Islet of Langerhans (tissue), 1 donor: ENCODE data around the gene MAGIX.
"Not testable (repeated sequence)": the region's sequence is repeated elsewhere in the genome, so short reads cannot be mapped to it uniquely, and the experiment has no call there.

Experiments
- FAIRE-seq: peaks from one replicate; lab custom pipeline; 2011; peaks lifted over from hg19 to GRCh38; lab: Jason Lieb, UNC

Gene MAGIX

GRCh38 chrX:49162620-49163019 lies at the start of gene MAGIX:
Gene MAGIX, plus strand, starts transcription at chrX:49162758. Its CDS starts 132 bp downstream, at chrX:49162890.
- no peak for FAIRE-seq

- FAIRE-seq, result no peak
These were observed 46.5 kb upstream of the MAGIX start for GRCh38 chrX:49116076-49116475.

GRCh38 chrX:49116716-49117115 lies 45.8 kb upstream of the MAGIX start:
- FAIRE-seq, result no peak

- no peak for FAIRE-seq
These were observed 45.0 kb upstream of the MAGIX start for GRCh38 chrX:49117581-49117980.

- no peak for FAIRE-seq
These were observed 42.5 kb upstream of the MAGIX start for GRCh38 chrX:49120091-49120490.

- no peak for FAIRE-seq
These were observed 40.1 kb upstream of the MAGIX start for GRCh38 chrX:49122499-49122898.

GRCh38 chrX:49127742-49128258 lies 34.8 kb upstream of the MAGIX start:
- FAIRE-seq, result not testable (repeated sequence)

- FAIRE-seq, result no peak
These were observed 33.1 kb upstream of the MAGIX start for GRCh38 chrX:49129427-49129826.

- not testable (repeated sequence) for FAIRE-seq
These were observed 30.3 kb upstream of the MAGIX start for GRCh38 chrX:49132275-49132674.

GRCh38 chrX:49133759-49134158 lies 28.8 kb upstream of the MAGIX start:
- FAIRE-seq, result no peak

GRCh38 chrX:49137492-49137891 lies 25.1 kb upstream of the MAGIX start:
- no peak for FAIRE-seq

GRCh38 chrX:49139713-49140112 lies 22.8 kb upstream of the MAGIX start:
- FAIRE-seq, result no peak

GRCh38 chrX:49142264-49142663 lies 20.3 kb upstream of the MAGIX start:
- FAIRE-seq, result not testable (repeated sequence)

- not testable (repeated sequence) for FAIRE-seq
These were observed 19.4 kb upstream of the MAGIX start for GRCh38 chrX:49143154-49143553.

GRCh38 chrX:49147282-49147681 lies 15.3 kb upstream of the MAGIX start:
- no peak for FAIRE-seq

GRCh38 chrX:49147936-49148335 lies 14.6 kb upstream of the MAGIX start:
- no peak for FAIRE-seq

GRCh38 chrX:49148390-49149100 lies 14.0 kb upstream of the MAGIX start:
- FAIRE-seq, result not testable (repeated sequence)

GRCh38 chrX:49149291-49149690 lies 13.3 kb upstream of the MAGIX start:
- not testable (repeated sequence) for FAIRE-seq

- FAIRE-seq, result no peak
These were observed 9.1 kb upstream of the MAGIX start for GRCh38 chrX:49153467-49153866.

GRCh38 chrX:49155243-49155899 lies 7.2 kb upstream of the MAGIX start:
- FAIRE-seq, result no peak

GRCh38 chrX:49155900-49156837 lies 6.4 kb upstream of the MAGIX start:
- no peak for FAIRE-seq

- no peak for FAIRE-seq
These were observed 5.4 kb upstream of the MAGIX start for GRCh38 chrX:49157194-49157593.

GRCh38 chrX:49160908-49161307 lies 1.6 kb upstream of the MAGIX start:
- no peak for FAIRE-seq
